Islet of Langerhans (tissue), 1 donor: Measurements from ENCODE around the gene TF.
"Not testable (repeated sequence)": the region's sequence is repeated elsewhere in the genome, so short reads cannot be mapped to it uniquely, and the experiment has no call there.

Experiments used
- FAIRE-seq: peaks from one replicate; lab custom pipeline; 2011; peaks lifted over from hg19 to GRCh38; lab: Jason Lieb, UNC

The TF gene

DNA sequence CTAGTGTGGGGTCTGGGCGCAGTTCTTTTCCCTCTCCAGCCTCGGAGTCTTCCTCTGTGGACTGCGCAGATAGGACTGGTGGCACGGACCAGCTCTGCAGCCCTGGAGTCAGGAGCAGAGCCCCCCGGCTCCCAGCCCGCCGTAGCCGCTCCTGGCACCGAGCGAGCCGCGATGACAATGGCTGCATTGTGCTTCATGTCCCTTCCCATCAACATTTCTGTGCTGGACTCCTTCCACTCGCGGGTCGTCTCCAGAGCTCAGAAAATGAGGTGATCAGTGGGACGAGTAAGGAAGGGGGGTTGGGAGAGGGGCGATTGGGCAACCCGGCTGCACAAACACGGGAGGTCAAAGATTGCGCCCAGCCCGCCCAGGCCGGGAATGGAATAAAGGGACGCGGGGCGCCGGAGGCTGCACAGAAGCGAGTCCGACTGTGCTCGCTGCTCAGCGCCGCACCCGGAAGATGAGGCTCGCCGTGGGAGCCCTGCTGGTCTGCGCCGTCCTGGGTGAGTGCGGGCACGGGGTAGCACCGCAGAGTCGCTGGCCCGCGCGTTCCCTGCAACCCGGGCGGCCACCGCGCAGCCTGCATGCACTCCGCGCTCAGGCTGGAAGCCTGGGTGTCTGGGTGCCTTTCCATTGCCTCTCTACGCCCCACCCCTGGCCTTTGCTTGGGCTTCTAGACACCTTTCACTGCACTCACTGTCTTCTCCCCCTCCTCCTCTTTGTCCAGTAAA, at the start of gene TF:
Gene TF, plus strand, starts transcription at position 413 of the 731 bp plus-strand sequence. Its CDS starts 48 bp downstream, at position 461.
- no peak for FAIRE-seq

DNA sequence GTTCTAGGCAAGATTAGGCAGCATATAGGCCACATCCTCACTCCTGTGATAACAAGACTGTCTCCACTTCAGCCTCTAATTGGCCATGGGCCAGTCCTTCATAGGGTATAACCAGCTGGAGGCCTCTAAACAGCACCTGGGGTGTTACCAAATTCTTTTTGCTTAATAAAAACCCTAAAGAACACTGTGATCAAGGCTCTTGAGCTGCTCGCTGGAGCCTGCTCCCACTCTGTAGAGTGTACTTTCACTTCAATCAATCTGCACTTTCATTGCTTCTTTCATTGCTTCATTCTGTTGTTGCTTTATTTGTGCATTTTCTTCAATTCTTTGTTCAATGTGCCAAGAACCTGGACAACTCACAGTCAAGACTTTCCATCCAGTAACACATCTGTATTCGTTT, 48.2 kb upstream of the TF start:
- no peak for FAIRE-seq

DNA sequence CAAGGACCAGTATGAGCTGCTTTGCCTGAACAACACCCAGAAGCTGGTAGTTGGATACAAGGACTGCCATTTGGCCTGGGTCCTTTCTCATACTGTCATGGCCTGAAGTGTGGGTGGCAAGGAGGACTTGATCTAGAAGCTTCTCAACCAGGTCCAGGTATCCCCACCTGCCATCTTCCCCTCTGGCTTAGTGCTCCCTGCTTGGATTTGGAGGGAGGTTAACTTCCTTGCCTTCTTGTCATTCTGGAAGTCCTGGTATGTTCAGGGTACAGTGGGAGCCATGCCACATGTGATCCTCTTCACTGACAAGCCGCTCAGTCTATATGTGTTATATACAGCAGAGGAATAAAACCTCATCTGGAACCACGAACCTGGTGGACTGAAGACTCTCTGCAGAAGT, 46.7 kb upstream of the TF start:
- no peak for FAIRE-seq

DNA sequence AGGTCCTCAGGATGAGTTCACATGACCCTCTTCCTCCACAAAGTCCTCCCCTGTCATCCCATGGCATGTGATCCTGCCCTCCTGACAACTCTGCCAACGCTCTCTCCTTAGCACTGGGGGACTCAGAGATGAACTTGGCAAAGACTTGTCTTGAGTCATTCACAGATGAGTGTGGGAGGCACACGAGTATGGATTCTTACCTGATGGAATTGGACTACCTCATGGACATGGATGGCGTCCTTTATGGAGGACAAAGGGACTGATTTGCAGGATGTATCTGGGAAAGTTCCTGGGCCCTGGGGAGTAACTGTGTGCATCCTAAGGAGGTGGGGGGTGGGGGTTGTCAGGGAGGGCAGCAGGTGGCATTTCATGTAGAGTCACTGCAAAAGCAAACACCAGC, 46.3 kb upstream of the TF start:
- no peak for FAIRE-seq

DNA sequence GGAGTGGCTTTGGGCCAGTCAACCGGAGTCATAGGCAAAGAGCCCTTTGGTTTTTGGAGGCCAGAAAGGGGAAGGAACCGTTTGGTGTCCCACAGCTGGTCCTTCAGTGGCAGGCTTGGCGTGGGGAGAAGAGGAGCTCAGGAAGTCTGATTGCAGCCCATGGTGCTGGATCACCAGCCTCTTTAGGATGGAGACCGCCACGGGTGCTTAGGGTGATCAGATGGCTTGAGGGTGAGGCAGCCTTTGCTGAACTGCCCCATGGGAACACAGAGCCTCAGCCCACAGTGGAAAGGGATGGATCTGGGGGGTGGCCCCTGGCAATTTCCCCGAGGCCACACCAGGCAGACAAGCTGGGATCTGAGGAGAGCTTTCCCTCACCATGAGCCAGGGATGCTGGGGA, 45.8 kb upstream of the TF start:
- no peak for FAIRE-seq

- FAIRE-seq, result no peak
Observed at GRCh38 chr3:133701435-133702358, 44.5 kb upstream of the TF start.

- FAIRE-seq, result no peak
Observed at GRCh38 chr3:133703915-133704314, 42.3 kb upstream of the TF start.

DNA sequence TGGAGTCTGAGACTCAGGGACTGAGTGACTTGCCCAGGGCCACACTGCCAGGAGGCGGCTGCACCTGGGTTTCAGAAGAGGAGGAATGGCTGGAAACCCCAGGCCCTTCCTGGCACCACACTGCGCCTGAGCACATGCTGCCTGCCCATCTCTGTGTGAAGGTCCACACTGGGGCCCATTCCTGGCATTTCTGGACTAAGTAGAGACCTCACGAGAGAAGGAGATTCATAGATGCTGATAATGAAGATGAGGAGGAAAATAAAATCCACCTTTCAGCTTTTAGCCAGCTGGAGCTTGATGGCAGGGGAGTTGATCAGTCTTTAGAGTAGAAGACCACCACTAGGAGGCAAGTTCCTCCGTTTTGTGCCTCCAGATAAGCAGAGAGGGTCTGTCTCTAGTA, 40.2 kb upstream of the TF start:
- no peak for FAIRE-seq

DNA sequence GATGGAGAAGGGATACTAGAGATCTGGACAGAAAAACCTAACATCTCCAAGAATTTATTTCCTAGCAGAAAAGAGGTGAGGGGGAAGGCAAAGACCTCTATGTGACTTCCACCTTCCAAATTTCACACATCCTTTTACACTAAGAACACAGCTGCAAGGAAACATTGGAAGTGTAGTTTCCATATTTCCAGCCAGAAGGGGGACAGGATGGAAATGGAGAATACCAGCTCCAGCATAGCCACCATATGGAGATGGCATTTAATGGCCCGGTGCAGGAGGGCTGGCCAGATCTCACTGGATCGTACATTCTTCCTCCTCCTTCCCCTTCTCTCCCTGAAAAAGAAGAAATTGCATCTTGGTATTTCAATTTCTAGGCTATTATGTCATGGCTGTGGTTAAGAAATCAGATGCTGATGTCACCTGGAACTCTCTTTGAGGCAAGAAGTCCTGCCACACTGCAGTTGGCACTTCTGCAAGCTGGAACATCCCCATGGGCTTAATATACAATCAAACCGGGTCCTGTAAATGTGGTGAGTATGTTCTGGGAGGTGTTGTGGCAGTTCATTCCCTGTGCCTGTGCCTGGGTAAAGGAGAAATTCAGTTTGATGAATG, 36.9 kb upstream of the TF start:
- FAIRE-seq, result no peak

DNA sequence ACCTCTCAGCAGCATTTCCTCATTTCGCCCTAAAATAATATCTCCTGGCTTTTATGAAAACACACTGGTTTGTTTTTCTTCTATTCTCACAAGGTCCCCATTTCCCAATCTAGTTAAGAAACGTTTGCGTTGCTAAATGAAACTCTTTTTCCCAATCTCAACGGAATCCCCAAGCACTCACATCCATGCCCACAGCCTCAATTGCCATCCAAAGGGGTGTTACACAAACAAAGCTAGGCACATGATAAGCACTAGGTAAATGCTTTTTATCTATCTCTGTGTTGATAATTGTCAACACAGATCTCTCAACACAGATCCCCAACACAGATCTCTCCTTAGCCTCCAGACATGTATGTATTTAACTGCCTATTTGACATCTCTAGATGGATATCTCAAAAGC, 35.2 kb upstream of the TF start:
- no peak for FAIRE-seq

- FAIRE-seq, result no peak
Observed at GRCh38 chr3:133712017-133712416, 34.2 kb upstream of the TF start.

DNA sequence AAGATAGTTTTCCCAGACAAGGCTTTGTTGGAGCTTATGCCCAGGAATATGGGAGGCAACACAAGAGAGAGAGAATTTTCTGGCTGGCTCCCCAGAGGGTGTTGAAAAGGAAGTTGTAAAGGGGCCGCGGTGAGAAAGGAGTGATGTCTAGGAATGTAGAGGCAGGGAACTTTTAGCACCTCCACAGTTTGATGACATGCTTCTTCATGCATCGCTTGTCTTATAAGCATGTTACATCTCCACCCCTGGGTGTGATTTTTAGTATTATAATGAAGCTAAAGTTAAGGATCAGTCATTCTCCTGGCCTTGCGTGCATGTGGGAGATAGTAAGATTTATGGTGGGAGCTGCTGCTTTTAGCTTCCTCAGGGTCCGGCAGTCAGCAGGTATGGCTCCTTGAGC, 32.8 kb upstream of the TF start:
- FAIRE-seq, result no peak

DNA sequence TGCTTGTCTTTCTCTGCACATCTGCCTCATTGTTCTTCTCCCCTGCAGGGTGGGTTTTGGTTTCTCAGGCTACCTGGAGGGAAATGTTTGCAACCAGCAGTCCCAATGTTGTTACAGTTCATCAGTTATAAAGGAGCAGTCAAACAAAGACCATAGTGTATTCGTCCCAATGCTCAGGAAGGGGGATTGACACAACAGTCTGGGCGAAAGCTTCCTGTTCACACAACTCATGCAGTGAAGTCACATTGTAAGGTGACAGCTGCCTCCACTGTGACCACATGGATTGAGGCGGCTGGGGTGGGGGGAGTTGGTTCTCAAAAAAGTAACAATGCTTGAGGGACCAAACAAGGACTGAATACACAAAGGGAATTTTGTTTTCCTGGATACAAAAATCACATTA, 28.8 kb upstream of the TF start:
- no peak for FAIRE-seq

DNA sequence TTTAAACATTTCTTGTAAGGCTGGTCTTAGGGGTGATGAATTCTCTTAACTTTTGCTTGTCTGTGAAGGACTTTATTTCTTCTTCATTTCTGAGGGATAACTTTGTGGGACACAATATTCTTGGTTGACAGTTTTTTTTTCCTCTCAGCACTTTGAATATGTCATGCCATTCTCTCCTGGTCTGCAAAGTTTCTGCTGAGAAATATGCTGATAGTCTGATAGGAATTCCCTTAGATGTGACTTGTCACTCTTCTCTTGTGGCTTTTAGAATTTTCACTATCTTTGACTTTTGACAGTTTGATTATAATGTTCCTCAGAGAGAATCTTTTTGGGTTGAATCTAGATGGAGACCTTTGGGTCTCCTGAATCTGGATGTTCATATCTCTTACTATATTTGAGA, 23.3 kb upstream of the TF start:
- FAIRE-seq, result no peak

- FAIRE-seq, result no peak
Observed at GRCh38 chr3:133730993-133731392, 15.2 kb upstream of the TF start.

DNA sequence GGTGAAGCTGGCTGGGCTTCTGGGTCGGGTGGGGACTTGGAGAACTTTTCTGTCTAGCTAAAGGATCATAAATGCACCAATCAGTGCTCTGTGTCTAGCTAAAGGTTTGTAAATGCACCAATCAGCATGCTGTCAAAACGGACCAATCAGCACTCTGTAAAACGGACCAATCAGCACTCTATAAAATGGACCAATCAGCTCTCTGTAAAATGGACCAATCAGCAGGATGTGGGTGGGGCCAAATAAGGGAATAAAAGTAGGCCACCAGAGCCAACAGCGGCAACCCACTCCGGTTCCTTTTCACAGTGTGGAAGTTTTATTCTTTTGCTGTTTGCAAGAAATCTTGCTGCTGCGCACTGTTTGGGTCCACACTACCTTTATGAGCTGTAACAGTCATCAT, 14.0 kb upstream of the TF start:
- not testable (repeated sequence) for FAIRE-seq

- no peak for FAIRE-seq
Observed at GRCh38 chr3:133733226-133733625, 13.0 kb upstream of the TF start.

- FAIRE-seq, result no peak
Observed at GRCh38 chr3:133734305-133734704, 11.9 kb upstream of the TF start.

DNA sequence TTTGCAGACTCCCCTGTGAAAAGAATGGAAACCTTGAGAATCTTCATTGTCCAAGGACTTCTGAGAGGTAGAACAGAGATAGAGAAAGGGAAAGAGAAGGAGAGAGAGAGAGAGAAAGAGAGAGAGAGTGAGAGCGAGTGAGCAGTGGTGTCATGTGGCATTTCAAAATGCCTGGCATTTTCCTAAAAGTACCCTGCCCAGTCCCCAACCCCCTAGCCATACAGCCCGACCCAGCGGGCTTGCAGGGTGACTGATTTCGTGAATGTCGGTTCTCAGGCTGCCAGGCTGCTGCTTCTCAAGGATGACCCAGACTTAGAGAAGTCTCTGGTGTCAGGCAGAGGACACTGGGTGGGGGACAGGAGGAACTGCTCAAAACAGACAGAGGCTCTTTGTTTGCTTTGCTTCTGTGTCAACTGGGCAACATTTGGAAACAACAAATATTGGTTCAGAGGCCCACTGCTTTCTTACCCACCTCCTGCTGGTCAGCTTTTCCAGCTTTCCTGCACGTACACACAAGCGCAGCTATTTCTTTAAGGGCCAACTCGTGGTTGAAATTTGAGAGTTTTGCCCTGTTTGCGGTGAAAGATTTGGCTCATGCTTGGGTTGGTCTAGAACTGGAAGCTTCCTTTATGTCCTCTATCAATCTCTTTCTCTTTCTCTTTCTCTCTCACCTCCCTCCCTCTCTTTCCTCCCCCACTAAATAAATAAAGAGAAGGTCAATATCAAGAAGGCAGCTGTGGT, 3.7 kb upstream of the TF start:
- no peak for FAIRE-seq

DNA sequence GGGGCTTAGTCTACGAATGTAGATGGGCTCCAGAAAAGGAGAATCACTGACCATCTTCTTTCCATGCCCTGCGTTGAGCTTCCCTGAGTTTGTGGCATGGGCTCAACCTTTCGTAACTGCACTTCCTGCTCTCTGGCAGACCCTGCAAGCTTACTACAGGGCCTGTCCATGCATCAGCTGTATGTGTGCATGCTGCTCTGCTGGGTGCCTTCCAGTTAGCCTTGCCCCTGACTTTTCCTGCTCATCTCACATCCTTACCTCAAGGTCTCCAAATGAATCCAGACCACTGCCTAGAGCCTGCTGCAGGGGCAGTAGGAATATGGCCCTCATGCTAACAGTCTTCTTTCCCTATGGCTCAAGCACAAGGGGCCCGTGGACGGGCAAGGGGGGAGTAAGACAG, 2.0 kb upstream of the TF start:
- no peak for FAIRE-seq

GRCh38 chr3:133745108-133745507, 1.1 kb upstream of the TF start:
- no peak for FAIRE-seq

GRCh38 chr3:133746712-133747066, 496 bp downstream of the TF start:
- no peak for FAIRE-seq

DNA sequence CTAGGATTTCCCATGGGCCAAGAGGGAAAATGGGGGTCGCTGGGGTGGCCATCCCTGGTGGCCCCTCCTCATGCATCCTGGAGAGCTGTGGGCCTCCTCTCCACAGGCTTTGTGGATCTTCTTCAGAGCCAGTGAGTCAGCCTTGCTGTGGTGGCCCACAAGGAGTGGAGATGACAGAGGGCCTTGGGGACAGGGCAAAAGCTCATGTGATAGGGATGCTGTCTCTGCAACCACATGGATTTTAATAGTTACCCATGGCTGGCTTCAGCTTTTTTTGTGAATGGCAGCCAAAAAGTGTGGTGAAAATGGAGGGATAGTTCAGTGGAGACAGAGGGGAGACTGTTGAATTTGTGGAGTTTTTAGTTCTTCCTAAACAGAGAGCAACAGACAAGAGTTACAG, 1.2 kb downstream of the TF start:
- FAIRE-seq, result no peak
